ENCODE measurements around the gene TMEM126A.
A peak's percentile ranks its signal among the peaks of the same experiment; 100 is the strongest.

GRCh38 chr11:85694385-85694980 lies 46.7 kb downstream of the TMEM126A start:
- TF ChIP-seq CTCF (IDR thresholded peaks at IDR 0.05) (peak in 4 of 7 experiments; percentile 24 to 38 (median 32)), EP300 (IDR thresholded peaks at IDR 0.05) (no peak)
